MV-4-11 (cell line): ENCODE results near the gene TASOR2.
A peak's percentile ranks its signal among the peaks of the same experiment; 100 is the strongest.

Experiments
- DNase-seq: peaks from one replicate; lab custom pipeline; 2025; lab: John Stamatoyannopoulos, UW

The TASOR2 gene

DNA sequence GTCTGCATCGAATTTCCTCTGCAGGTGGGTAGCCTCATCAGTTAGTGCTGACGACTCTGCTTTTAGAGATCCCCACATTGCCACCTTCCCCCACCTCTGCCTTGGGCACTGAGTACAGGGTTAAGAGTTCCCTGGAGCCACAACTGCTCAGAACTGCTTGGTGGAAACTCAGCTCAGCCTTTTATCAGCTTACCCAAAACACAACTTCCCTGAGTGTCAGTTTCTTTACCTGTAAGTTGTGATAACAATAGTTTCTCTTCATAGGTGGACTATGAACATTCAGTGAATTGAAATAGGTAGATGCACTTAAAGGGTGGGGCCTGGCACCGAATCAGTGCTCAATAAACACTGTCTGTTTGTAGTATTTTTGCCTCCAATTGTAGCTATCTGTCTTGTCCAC is 29.5 kb upstream of the TASOR2 start:
- no peak for DNase-seq

DNA sequence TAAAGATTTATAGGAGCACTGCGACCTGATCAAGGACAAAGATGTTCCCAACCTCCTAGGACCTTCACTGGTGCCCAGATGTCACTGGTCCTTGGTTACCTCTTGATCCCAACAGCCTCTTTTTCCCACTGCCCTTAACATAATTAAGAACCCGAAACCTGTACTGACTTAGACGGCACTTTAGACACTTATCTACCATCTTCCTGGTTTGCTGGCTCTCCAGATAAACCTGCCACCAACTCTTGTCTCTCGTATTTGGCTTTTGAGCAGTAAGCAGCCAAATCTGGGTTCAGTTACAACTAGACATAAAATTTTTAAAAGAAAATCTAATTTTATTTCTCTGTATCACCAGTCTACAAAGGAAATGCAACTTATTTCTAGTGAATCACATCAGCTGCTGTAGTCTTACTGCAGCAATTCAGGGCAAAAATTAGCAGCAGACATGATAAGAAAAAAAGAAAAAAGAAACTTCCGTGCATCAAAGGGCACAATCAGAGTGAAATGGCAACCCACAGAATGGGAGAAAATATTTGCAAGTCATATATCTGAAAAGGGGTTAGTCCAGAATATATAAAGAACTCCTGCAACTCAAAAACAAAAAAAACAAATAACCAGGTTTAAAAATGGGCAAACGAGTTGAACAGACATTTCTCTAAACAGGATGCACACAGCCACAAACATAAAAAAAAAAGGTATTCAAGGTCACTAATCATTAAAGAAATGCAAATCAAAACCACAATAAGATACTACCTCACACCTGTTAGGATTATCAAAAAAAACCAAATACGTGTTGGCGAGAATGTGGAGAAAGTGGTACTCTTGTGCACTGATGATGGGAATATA is 27.7 kb upstream of the TASOR2 start:
- DNase-seq, result no peak

GRCh38 chr10:5658871-5659618 is 25.6 kb upstream of the TASOR2 start:
- DNase-seq, result no peak

DNA sequence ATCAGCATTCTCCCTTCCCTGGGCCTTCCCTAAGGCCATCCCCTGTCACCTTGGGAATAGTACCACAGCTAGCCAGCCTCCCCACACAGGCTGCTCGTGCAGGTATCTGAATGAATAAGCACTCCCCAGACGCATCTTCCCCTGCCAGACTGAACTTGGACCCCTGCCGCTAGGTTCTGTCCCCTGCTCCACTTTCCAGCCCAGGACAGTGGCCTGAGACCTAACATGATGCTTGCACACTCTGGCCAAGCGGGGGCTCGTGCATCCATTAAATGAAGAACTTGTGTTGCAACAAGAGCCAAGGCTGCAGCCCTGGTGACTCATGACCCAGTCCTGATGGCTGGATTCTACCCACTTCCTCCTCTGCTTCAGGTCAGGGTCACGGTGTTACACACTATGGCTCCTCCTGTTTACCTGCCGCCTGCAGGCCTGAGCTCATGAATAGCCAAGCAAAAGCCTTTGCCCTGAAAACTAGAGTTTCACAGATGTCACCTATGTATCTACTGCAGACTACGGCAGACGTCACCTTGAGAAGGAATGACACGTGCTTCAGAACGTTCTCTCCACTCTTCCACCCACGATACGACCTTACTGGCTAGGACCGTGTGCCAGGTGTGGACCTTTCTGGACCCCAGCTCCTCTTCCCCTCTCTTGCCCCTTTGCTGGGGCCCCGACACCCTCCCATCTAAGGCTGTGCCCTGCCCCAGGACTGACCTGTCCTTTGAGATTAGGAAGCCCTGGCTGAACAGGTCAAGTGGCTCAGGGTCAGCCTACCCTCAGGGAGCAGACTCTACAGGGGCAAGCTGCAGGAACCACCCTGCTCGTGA is 24.7 kb upstream of the TASOR2 start:
- peak; percentile 93 for DNase-seq

DNA sequence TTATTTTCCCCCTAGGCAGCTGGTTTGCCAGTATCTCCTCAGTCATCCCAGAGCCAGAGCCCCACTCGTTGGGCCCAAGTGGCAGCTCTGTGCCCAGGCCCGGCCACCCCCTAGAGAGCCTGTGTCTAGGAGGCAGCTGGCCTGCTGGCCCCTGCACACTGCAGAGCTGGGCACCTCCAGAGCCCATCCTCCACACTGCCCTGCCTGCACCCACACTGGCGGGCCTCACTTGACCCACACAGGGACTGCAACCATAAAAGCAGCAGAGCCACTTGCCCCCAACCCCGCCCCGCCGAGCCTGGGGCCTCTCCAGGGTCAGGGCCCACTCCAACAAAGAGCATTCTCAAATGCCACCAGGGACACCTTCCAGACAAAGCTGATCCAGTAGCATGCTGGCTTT is 23.6 kb upstream of the TASOR2 start:
- no peak for DNase-seq

- no peak for DNase-seq
Measured at GRCh38 chr10:5662708-5663579, 21.7 kb upstream of the TASOR2 start.

DNA sequence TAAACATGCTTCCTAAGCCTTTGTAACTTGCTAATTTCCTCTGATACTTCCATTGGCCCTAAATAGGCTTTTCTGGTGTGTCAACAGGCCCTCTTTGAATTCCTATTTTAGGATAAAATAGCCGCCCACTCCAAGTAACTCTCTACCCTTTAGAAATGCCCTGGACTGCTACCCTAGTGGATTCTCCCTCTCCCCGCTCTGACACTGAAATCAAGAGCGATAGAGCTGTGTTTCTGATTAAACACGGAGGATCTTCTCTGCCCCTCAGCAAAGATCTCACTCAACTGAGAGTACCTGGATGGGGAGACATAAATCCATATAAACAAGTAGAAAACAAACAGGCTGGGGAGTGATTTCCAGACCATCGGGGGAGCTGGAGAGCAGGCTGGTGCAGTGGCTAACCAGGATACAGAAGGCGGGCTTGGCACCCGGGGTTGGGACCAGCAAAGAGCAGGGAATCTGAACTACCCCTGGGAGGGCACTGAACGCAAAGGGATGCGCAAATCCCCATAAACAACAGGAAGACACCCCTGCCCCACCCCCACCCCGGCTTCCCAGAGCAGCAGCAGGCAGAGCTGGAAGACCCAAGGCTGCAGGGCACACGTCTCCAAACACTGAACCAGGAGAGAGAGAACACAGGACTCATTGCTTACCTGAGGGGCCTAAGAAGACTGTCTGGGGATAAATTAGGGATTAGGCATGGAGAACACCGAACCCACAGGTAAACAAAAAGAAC is 20.8 kb upstream of the TASOR2 start:
- no peak for DNase-seq

- peak; percentile 60 for DNase-seq
Measured at GRCh38 chr10:5665373-5666007, 19.1 kb upstream of the TASOR2 start.

DNA sequence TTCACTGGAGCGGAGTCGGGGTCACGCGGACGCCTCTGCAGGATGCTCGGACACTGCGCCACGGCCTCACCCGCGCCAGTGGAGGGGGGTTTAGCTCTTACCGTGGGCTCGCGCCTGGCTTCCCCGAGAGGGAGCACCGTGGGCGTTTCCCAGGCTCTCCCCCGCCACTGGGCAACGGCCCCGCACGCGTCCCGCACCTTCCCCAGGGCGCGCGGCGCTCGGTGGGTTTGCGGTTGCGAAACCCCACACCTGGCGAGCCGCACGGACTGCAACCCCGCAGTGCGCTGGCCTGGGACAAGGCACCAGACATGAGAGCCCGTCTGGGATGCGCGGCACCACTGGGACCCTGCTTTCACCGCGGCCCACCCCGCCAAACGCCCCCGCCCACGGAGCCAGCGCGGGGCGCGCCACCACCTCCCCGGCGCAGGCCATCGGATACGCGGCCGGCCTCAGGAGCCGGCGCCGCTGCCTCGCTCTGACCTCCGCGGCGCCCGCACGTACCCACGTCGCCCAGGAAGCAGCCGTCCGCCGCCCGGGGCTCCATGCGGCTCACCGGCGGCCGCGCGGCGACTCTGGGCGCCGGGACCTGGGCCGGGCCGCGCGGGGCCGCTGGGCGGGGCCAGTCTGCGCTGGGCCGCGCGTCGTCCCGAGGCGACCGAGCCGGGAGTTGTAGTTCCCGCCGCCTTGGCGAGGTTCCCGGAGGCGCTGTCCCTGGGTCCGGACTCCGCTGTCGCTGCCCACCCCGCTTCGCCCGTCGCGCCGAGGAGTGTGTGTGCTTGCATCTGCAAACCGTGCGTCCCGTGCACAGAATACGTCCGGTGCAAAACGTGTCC is 18.4 kb upstream of the TASOR2 start, which contains the start of gene ASB13:
ASB13 (minus strand) TSS at position 588 of the 833 bp plus-strand sequence; CDS start at position 544, 44 bp downstream.
- DNase-seq, result peak; percentile 37

DNA sequence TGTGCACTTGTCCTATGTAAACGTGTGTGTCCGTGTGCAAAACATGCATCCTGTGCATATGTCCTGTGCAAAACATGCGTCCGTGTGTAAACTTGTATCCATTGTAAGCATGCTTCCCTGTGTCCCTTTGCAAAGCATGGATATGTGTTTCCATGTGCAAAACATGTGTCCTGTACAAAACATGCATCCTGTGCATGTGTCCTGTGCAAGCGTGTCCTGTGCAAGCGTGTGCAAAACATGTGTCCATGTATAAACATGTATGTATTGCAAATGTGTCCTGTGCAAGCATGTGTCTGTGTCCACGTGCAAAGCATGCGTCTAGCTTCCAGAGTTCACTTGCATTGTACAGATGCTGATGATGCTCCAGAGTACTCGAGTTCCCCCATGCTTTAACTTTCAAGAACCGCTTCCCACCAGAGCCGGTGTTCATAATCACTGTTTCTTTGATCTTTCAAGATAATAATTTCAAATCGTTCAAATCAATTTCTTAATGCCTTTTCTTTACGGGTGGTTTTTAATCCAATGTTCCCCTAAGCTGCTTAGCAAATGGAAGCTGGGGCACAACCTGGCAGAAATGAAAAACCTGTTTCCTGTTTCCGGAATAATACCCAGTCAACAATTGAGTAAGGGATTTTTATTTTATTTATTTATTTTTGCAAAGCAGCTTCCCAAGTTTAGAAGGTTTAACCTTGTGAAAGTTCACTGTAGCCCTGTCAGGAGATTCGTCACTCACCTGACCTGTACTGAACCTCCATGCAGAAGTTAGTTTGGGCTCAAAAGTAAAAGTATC is 17.6 kb upstream of the TASOR2 start:
- DNase-seq, result no peak

GRCh38 chr10:5668429-5668828 is 16.2 kb upstream of the TASOR2 start:
- DNase-seq, result no peak

- no peak for DNase-seq
Measured at GRCh38 chr10:5669604-5670003, 15.0 kb upstream of the TASOR2 start.

GRCh38 chr10:5670662-5671375 is 13.8 kb upstream of the TASOR2 start:
- DNase-seq, result no peak

- no peak for DNase-seq
Measured at GRCh38 chr10:5678397-5679036, 6.1 kb upstream of the TASOR2 start.

GRCh38 chr10:5679037-5679435 is 5.6 kb upstream of the TASOR2 start:
- no peak for DNase-seq

DNA sequence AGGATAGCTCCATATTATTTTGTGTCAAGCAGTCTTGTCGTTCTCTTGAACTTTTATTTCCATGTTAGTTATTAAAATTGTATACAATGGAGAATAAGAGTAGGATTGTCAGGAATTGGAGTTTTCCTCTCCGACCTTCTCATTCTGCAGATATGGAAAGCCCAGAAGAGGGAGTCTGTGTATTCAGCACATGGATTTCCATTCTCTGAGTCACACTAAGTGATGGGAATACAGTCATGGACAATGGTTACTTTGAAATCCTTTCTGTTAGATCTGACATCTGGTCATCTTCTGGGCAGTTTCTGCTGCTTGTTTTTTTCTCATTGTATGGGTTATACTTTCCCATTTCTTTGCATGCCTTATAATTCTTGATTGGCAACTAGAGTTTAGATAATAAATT is 5.0 kb upstream of the TASOR2 start:
- no peak for DNase-seq

DNA sequence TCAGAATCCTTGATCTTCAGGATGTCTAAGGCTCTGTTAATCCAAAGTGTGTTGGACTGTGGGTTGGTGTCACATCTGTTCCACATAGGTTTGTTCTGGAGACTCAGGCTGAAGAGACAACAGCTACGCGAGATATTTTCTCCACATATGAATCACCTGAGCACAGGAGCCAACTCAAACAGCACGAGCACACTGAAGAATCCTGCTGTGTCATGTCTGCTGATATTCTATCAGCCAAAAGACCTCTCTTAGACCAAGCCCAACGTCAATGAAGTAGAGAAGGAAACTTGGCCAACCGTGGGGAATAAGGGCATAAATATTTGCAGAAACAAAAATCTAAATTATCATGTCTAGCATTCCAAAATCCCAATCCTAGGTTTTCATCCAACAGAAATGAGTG is 2.7 kb upstream of the TASOR2 start:
- DNase-seq, result no peak
